PC-3 (cell line): ENCODE measurements around the gene ADAMTS6. TPM values are rescaled to one million over a fixed set of nuclear protein-coding genes. Genes with fewer than 3 reads are reported as not detected.
A peak's percentile ranks its signal among the peaks of the same experiment; 100 is the strongest.

Experiments
- ATAC-seq: fragments of 200-7000 bp; cut with Tn5 transposase; 2 replicates; pipeline ENCODE4 v1.9.1; 2020; ENCODE audit warnings: mild to moderate bottlenecking, moderate library complexity
- BruUV-seq: library from RNA; stranded (reverse); fragments of 400-500 nt; replicated peaks from 2 replicates; lab custom pipeline; 2021; lab: Mats Ljungman, UMichigan
- CTCF ChIA-PET: fragments of 300-600 bp; sonication (Branson Sonifier 250); formaldehyde crosslinking; loops from one replicate; lab custom pipeline; 2022; ENCODE audit warnings: antibody characterized with exemption; lab: Charles Lee
- POLR2A ChIA-PET: fragments of 300-600 bp; sonication (Branson Sonifier 250); formaldehyde crosslinking; loops from one replicate; lab custom pipeline; 2022; ENCODE audit warnings: antibody characterized with exemption; ENCODE audit not compliant: unreplicated experiment; lab: Charles Lee
- DNase-seq: peaks from one replicate; pipeline ENCODE4 v3.0.0-alpha.2; 2015
- H2AFZ ChIP-seq: fragments of 300-600 bp; sonication (generic); 2 replicates; pipeline ENCODE4 v1.6.0; 2016; ENCODE audit warnings: antibody characterized with exemption, low read length
- H3F3A ChIP-seq: fragments of 300-600 bp; sonication (generic); one replicate; pipeline ENCODE4 v1.6.0; 2017; ENCODE audit warnings: antibody characterized with exemption, low read length, control low read depth, mild to moderate bottlenecking; ENCODE audit not compliant: unreplicated experiment
- H3K27ac ChIP-seq: fragments of 300-600 bp; sonication (generic); 2 replicates; pipeline ENCODE4 v1.5.1; 2016; ENCODE audit warnings: mild to moderate bottlenecking, low read length
- H3K27me3 ChIP-seq: fragments of 300-600 bp; sonication (generic); 2 replicates; pipeline ENCODE4 v1.6.1; 2016; ENCODE audit warnings: low read length, mixed read lengths
- H3K36me3 ChIP-seq: fragments of 300-600 bp; sonication (generic); 2 replicates; pipeline ENCODE4 v1.6.1; 2016; ENCODE audit warnings: low read depth, mixed run types, low read length, mixed read lengths
- H3K4me1 ChIP-seq: fragments of 300-600 bp; sonication (generic); 2 replicates; pipeline ENCODE4 v1.5.1; 2016; ENCODE audit warnings: low read length; ENCODE audit not compliant: insufficient read depth
- H3K4me2 ChIP-seq: fragments of 300-600 bp; sonication (generic); 2 replicates; pipeline ENCODE4 v1.6.0; 2016; ENCODE audit warnings: low read length
- H3K4me3 ChIP-seq: fragments of 300-600 bp; sonication (generic); 2 replicates; pipeline ENCODE4 v1.5.1; 2016; ENCODE audit warnings: mild to moderate bottlenecking, low read length, mixed read lengths
- H3K79me2 ChIP-seq: fragments of 300-600 bp; sonication (generic); 2 replicates; pipeline ENCODE4 v1.6.1; 2017; ENCODE audit warnings: low read length, mixed read lengths
- H3K9ac ChIP-seq: fragments of 300-600 bp; sonication (generic); 2 replicates; pipeline ENCODE4 v1.6.0; 2016; ENCODE audit warnings: mild to moderate bottlenecking, low read length
- H3K9me2 ChIP-seq: fragments of 300-600 bp; sonication (generic); replicated peaks from 2 replicates; pipeline ENCODE4 v1.6.1; 2016; ENCODE audit warnings: mixed run types, low read length, mixed read lengths
- H3K9me3 ChIP-seq: fragments of 300-600 bp; sonication (generic); 2 replicates; pipeline ENCODE4 v1.6.1; 2016; ENCODE audit warnings: low read length, mixed read lengths
- H4K20me1 ChIP-seq: fragments of 300-600 bp; sonication (generic); 2 replicates; pipeline ENCODE4 v1.6.1; 2016; ENCODE audit warnings: low read length, mixed read lengths
- CTCF ChIP-seq: fragments of 300-600 bp; sonication (generic); conservative IDR thresholded peaks from 2 replicates; pipeline ENCODE4 v1.5.1; 2017; ENCODE audit warnings: antibody characterized with exemption, low read depth, mild to moderate bottlenecking, low read length
- EZH2 ChIP-seq: fragments of 300-600 bp; sonication (generic); IDR thresholded peaks from one replicate; pipeline ENCODE4 v1.6.1; 2017; ENCODE audit warnings: antibody characterized with exemption, mild to moderate bottlenecking, low read length; ENCODE audit not compliant: unreplicated experiment
- EZH2phosphoT487 ChIP-seq: fragments of 300-600 bp; sonication (generic); IDR thresholded peaks from 2 replicates; pipeline ENCODE4 v1.6.1; 2018; ENCODE audit warnings: mild to moderate bottlenecking, antibody characterized with exemption, low read length, borderline replicate concordance
- intact Hi-C: fragments of 100-400 bp; cut with micrococcal nuclease; formaldehyde crosslinking; loops from 2 replicates; pipeline ENCODE4 v1.9.0; 2023
- total RNA-seq: library from RNA; depleted of rRNA; stranded (reverse); fragments of >200 nt; gene quantifications from 2 replicates; pipeline ENCODE4 v1.2.3, GENCODE V29; 2014

Gene ADAMTS6
- total RNA-seq, 1 experiment from 2014 or later: 1.7 TPM

DNA sequence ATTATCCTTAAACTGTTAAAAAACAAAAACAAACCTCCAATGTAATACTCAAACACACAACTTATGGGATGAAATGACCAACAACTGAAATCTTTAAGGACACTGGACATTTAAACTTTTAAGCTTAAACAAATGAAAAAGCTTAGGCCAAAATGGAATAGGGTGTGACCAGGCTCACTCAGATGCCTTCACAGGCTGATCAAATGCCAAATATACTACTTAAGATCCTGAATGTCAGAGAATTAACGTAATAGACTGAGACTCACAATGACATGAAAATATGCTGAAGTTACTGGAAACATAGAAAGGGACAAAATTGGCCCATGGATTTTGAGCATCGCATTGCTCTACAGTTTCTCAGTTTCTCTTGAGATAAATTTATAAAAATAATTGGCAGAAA, 286.8 kb downstream of the ADAMTS6 start:
- peaks cover 6% of the 10 kb centered on the region for H3K36me3 ChIP-seq
- no peak overlapping the region for H3K4me3 ChIP-seq
- BruUV-seq: no TSS peak
- H3K27me3 ChIP-seq: no peaks in the 10 kb centered on the region
- no peaks in the 10 kb centered on the region for H3K9me3 ChIP-seq
- no peaks in the 10 kb centered on the region for H4K20me1 ChIP-seq
- ATAC-seq: no peak
- H3K4me1 ChIP-seq: peaks cover 51% of the 10 kb centered on the region
- H3K9me2 ChIP-seq: no peaks in the 10 kb centered on the region
- H2AFZ ChIP-seq: no peak overlapping the region
- H3K27ac ChIP-seq: no peak overlapping the region
- ChIA-PET POLR2A (no interaction called here), CTCF (no interaction called here)
- H3K9ac ChIP-seq: no peak overlapping the region
- no peak for DNase-seq
- intact Hi-C loops: loop anchor here (5.0 kb wide), 1 partner anchor 93 kb away; no protein-coding TSS in a partner anchor
- H3F3A ChIP-seq: peaks cover 4% of the 10 kb centered on the region
- TF ChIP-seq EZH2: no peak
- 0 out of 2 replicates have a peak, but pooled peaks cover 4% of the 10 kb centered on the region for H3K79me2 ChIP-seq
- H3K4me2 ChIP-seq: no peak overlapping the region

- H3F3A ChIP-seq: no peaks in the 10 kb centered on the region
- H3K9me3 ChIP-seq: no peaks in the 10 kb centered on the region
- DNase-seq (no peak), ATAC-seq (no peak)
- H3K27ac ChIP-seq: no peak overlapping the region
- H3K27me3 ChIP-seq: no peaks in the 10 kb centered on the region
- no peak overlapping the region for H2AFZ ChIP-seq
- intact Hi-C loops: no loop called here
- H3K4me1 ChIP-seq: peaks cover 31% of the 10 kb centered on the region
- 0 out of 2 replicates have a peak, but pooled peaks cover 4% of the 10 kb centered on the region for H3K79me2 ChIP-seq
- ChIA-PET POLR2A (no interaction called here), CTCF (no interaction called here)
- no peaks in the 10 kb centered on the region for H3K9me2 ChIP-seq
- H3K4me2 ChIP-seq: no peak overlapping the region
- peaks cover 6% of the 10 kb centered on the region for H3K36me3 ChIP-seq
- no peak overlapping the region for H3K9ac ChIP-seq
- no TSS peak for BruUV-seq
- no peaks in the 10 kb centered on the region for H4K20me1 ChIP-seq
- H3K4me3 ChIP-seq: no peak overlapping the region
- no peak for TF ChIP-seq CTCF
- no peak for TF ChIP-seq EZH2phosphoT487
- TF ChIP-seq EZH2: no peak
Observed at GRCh38 chr5:65192331-65192730, 289.4 kb downstream of the ADAMTS6 start.

DNA sequence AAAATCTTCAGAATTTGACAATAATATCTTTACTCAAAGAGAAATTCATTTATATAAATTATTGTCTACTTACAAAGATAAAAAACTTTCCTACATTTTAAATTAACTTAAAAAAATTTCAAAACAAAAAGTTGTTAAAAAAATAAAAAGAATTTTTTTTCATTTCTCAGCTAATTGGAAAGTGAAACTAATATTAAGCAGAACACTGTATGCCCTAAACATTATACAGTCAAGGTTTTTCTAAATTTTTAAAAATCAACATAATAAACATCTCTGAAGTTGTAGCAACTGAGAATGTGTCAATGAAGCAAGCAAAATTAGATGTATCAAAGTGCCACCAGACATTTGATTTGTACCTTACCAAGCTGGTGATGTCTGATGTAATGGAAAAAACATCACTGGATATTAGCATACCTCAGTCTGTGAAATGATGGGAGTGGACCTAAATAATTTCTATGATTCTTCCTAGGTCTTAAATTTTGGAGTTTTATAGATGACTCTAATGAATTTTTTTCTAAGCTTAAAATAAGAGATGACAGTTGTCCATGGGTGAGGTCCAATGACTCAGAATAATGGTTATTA, 290.1 kb downstream of the ADAMTS6 start:
- Histone ChIP-seq H2AFZ (no peak overlapping the region), H3K27me3 (no peaks in the 10 kb centered on the region), H3K4me1 (peaks cover 24% of the 10 kb centered on the region), H3F3A (no peaks in the 10 kb centered on the region), H3K27ac (peak overlapping the region; percentile 58; the same call in 1 of the 2 replicates), H3K9me2 (no peaks in the 10 kb centered on the region), H3K9me3 (no peaks in the 10 kb centered on the region), H3K36me3 (peaks cover 6% of the 10 kb centered on the region), H3K4me2 (peak overlapping the region; percentile 39; the same call in 1 of the 2 replicates), H3K9ac (no peak overlapping the region), H3K79me2 (0 out of 2 replicates have a peak, but pooled peaks cover 4% of the 10 kb centered on the region), H3K4me3 (no peak overlapping the region), H4K20me1 (no peaks in the 10 kb centered on the region)
- ChIA-PET POLR2A (interaction anchor here (0.5 kb wide), 1 partner anchor 419 kb away, joined by 3 read pairs; no protein-coding TSS in a partner anchor), CTCF (no interaction called here)
- no TSS peak for BruUV-seq
- DNase-seq (no peak), ATAC-seq (no peak)
- intact Hi-C loops: no loop called here
- no peak for TF ChIP-seq CTCF
- no peak for TF ChIP-seq EZH2
- no peak for TF ChIP-seq EZH2phosphoT487
